BLaER1 (cell line): ENCODE measurements around the gene FNDC11.

Experiments
- H3K27ac ChIP-seq: shearing (Covaris generic); formaldehyde crosslinking; 2 replicates; pipeline ENCODE4 v1.8.1; 2022
- H3K27me3 ChIP-seq: shearing (Covaris generic); formaldehyde crosslinking; 2 replicates; pipeline ENCODE4 v1.8.1; 2022
- H3K36me3 ChIP-seq: shearing (Covaris generic); formaldehyde crosslinking; 2 replicates; pipeline ENCODE4 v1.8.1; 2022
- H3K4me1 ChIP-seq: shearing (Covaris generic); formaldehyde crosslinking; 2 replicates; pipeline ENCODE4 v1.8.1; 2022
- H3K4me2 ChIP-seq: shearing (Covaris generic); formaldehyde crosslinking; 2 replicates; pipeline ENCODE4 v1.8.1; 2022
- H3K4me3 ChIP-seq: shearing (Covaris generic); formaldehyde crosslinking; 2 replicates; pipeline ENCODE4 v1.8.1; 2022
- H3K9ac ChIP-seq: shearing (Covaris generic); formaldehyde crosslinking; 2 replicates; pipeline ENCODE4 v1.8.1; 2022
- H3K9me3 ChIP-seq: shearing (Covaris generic); formaldehyde crosslinking; 2 replicates; pipeline ENCODE4 v1.8.1; 2022
- H4K20me1 ChIP-seq: shearing (Covaris generic); formaldehyde crosslinking; 2 replicates; pipeline ENCODE4 v1.8.1; 2022
- Cebpa-rat ChIP-seq: shearing (Covaris generic); IDR thresholded peaks from 2 replicates; pipeline ENCODE4 v1.8.1; 2022

The FNDC11 gene

DNA sequence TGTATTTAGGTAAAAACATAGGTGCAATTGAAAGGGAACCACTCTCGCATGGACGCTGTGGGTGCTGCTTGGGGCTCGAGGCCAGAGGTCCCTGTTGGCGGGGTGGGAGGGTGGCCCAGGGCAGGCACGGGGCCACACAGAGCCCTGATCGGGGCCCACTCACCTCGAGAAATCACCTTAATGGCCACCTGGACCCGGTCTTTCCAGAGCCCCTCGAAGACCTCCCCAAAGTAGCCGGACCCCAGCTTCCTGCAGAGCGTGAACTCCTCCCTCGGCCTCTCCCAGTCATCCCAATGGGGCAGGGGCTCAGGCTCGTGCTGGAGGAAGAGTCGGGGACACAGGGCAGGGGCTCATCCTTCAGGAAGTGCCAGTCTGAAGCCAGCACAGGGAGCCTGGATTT lies 20.6 kb upstream of the FNDC11 start:
- Histone ChIP-seq H3K9ac (no peak overlapping the region), H3K27ac (no peak overlapping the region), H3K36me3 (no peaks in the 10 kb centered on the region), H3K4me1 (peaks cover 71% of the 10 kb centered on the region), H3K4me3 (no peak overlapping the region), H3K9me3 (no peaks in the 10 kb centered on the region), H3K4me2 (peak overlapping the region; percentile 77), H4K20me1 (no peaks in the 10 kb centered on the region), H3K27me3 (peaks cover 17% of the 10 kb centered on the region; the same call in 1 of the 2 replicates)
- TF ChIP-seq Cebpa-rat = no peak

- Histone ChIP-seq H3K36me3 (no peaks in the 10 kb centered on the region), H3K4me1 (peaks cover 76% of the 10 kb centered on the region), H3K27me3 (peaks cover 19% of the 10 kb centered on the region; the same call in 1 of the 2 replicates), H3K9me3 (no peaks in the 10 kb centered on the region), H3K4me2 (peak overlapping the region; percentile 77), H3K27ac (no peak overlapping the region), H3K4me3 (no peak overlapping the region), H4K20me1 (no peaks in the 10 kb centered on the region; the same call in 1 of the 2 replicates), H3K9ac (no peak overlapping the region)
- no peak for TF ChIP-seq Cebpa-rat
Observed at GRCh38 chr20:63533871-63534393, 20.0 kb upstream of the FNDC11 start.

GRCh38 chr20:63534427-63534830 lies 19.5 kb upstream of the FNDC11 start:
- H3K4me3 ChIP-seq = no peak overlapping the region
- no peak overlapping the region for H3K9ac ChIP-seq
- peak overlapping the region; percentile 77 for H3K4me2 ChIP-seq
- H3K36me3 ChIP-seq = no peaks in the 10 kb centered on the region
- H3K9me3 ChIP-seq = no peaks in the 10 kb centered on the region
- no peaks in the 10 kb centered on the region; the same call in 1 of the 2 replicates for H4K20me1 ChIP-seq
- peaks cover 24% of the 10 kb centered on the region; the same call in 1 of the 2 replicates for H3K27me3 ChIP-seq
- no peak for TF ChIP-seq Cebpa-rat
- H3K27ac ChIP-seq = no peak overlapping the region
- peaks cover 81% of the 10 kb centered on the region for H3K4me1 ChIP-seq

- no peaks in the 10 kb centered on the region for H3K9me3 ChIP-seq
- no peak overlapping the region for H3K9ac ChIP-seq
- no peak overlapping the region for H3K4me3 ChIP-seq
- H3K4me1 ChIP-seq = peaks cover 87% of the 10 kb centered on the region
- no peaks in the 10 kb centered on the region; the same call in 1 of the 2 replicates for H4K20me1 ChIP-seq
- peak overlapping the region; percentile 77 for H3K4me2 ChIP-seq
- H3K27ac ChIP-seq = no peak overlapping the region
- no peak for TF ChIP-seq Cebpa-rat
- H3K36me3 ChIP-seq = no peaks in the 10 kb centered on the region
- peaks cover 24% of the 10 kb centered on the region; the same call in 1 of the 2 replicates for H3K27me3 ChIP-seq
Observed at GRCh38 chr20:63534831-63535651, 18.9 kb upstream of the FNDC11 start.

- Histone ChIP-seq H3K9ac (peak overlapping the region; percentile 35; the same call in 1 of the 2 replicates), H3K9me3 (no peaks in the 10 kb centered on the region), H4K20me1 (no peaks in the 10 kb centered on the region; the same call in 1 of the 2 replicates), H3K4me2 (peak overlapping the region; percentile 94), H3K4me1 (peaks cover 89% of the 10 kb centered on the region), H3K4me3 (peak overlapping the region; percentile 60; the same call in 1 of the 2 replicates), H3K36me3 (no peaks in the 10 kb centered on the region), H3K27ac (peak overlapping the region; percentile 74; the same call in 1 of the 2 replicates), H3K27me3 (peaks cover 28% of the 10 kb centered on the region; the same call in 1 of the 2 replicates)
- TF ChIP-seq Cebpa-rat = no peak
Observed at GRCh38 chr20:63536241-63536977, 17.6 kb upstream of the FNDC11 start.

DNA sequence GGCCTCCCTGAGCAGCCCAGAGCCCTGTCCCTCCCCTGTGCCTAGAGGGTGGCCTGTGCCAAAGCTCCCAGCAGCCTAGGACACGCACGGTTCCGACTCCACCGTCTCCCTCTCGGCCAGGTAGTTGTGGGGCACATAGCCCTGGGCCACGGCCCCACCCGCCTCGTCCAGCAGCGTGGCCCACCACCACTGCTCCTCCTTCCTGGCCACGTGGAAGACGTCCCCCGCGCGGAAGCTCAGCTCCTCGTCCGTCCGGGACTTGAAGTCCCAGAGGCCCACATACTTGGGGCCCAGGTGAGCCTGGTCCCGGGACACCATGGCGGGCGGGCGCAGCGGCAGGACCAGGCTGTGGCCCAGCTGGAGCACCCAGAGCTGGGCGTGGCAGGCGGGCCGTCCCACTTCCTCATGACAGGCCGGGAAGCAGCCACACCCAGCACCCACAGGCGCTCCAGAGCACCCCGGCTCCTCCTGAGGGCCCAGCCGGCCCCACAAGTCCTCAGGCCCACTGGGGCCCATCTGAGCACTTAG lies 16.9 kb upstream of the FNDC11 start, which contains the start of gene PTK6:
Gene PTK6, minus strand, starts transcription at position 380 of the 528 bp plus-strand sequence. Its CDS starts 62 bp downstream, at position 318.
- no peaks in the 10 kb centered on the region for H3K9me3 ChIP-seq
- peak within 1 kb of the TSS; percentile 35; the same call in 1 of the 2 replicates for H3K9ac ChIP-seq
- no peak for TF ChIP-seq Cebpa-rat
- peak within 1 kb of the TSS; percentile 74 for H3K27ac ChIP-seq
- peak within 1 kb of the TSS; percentile 94 for H3K4me2 ChIP-seq
- H4K20me1 ChIP-seq = no peaks in the 10 kb centered on the region; the same call in 1 of the 2 replicates
- peaks cover 26% of the 10 kb centered on the region; the same call in 1 of the 2 replicates for H3K27me3 ChIP-seq
- H3K4me1 ChIP-seq = peaks cover 83% of the 10 kb centered on the region
- H3K4me3 ChIP-seq = peak within 1 kb of the TSS; percentile 60
- no peaks in the 10 kb centered on the region for H3K36me3 ChIP-seq

DNA sequence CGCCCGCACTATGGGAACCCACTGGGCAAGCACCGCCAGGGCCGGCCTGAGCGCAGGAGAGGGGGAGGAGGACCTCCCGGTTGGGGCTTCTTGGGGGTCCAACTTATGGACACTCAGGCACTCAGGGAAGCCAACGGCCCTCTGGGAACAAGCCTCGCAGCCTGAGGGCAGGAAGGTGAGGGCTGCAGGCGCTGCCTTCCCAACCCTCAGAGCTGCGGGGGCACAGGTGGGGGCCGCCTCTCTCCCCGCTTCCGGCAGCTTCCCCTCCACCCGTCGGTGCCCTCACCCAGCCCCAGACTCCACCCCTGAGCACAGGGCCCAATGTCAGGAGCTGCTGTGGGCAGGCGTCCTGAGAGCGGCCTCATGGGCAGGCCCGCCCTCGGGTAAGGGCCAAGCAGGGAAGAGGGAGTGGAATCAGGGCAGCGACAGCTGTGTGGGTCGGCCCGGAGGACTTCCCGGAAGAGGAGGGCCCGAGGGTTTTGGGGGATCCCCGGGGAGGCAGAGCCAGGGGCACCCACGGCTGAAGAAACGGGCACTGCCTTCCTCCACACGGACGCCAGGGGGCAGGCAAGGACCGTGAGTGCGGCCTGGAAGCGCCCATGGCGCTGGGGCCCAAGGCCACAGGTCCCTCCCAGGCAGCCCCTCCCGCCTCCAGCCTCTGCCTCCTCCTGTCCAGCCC lies 16.3 kb upstream of the FNDC11 start:
- Histone ChIP-seq H4K20me1 (peaks cover 2% of the 10 kb centered on the region; the same call in 1 of the 2 replicates), H3K36me3 (no peaks in the 10 kb centered on the region), H3K9me3 (no peaks in the 10 kb centered on the region), H3K4me2 (peak overlapping the region; percentile 94), H3K4me3 (peak overlapping the region; percentile 60), H3K4me1 (peaks cover 82% of the 10 kb centered on the region), H3K9ac (peak overlapping the region; percentile 35; the same call in 1 of the 2 replicates), H3K27me3 (peaks cover 23% of the 10 kb centered on the region; the same call in 1 of the 2 replicates), H3K27ac (peak overlapping the region; percentile 74)
- no peak for TF ChIP-seq Cebpa-rat

DNA sequence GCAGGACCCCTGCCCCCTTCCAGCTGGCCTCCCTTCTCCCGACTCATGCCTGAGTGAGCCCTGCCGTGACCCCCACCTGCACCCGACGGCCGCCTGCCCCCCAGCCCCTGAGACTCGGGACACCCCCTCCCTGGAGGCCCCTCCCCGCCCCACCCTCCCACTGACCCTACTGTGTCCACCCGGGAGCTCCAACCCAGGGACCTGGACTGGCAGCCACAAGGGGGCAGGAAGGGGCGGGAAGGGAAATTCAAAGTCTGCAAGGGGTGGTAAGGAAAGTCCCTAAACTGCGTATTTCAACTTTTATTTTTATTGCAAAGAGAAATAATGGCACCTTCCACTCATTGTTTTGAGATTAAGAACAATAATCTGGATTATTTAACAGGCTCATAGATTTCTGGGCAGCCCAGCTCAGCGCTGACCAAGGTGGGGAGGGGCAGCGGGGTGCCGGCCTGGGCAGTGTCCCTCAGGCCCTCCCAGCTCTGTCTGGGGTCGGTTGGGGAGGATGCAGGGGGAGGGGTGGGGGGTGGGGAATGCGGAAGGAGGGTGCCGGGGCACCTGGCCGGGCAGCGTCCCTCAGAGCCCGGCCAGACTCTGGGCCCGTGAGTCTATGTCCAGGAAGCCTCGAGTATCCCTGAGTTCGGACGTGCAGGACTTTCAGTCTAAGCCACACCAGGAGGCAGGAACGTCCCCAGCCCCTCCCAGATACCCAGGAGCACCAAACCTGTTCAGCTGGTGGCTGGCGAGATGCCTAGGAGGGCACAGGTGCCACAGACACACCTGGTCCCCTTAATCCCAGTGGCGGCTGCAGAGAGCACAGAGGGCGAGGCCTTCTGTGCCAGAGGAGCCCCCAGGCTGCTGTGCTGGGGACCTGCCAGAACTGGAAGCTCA lies 15.5 kb upstream of the FNDC11 start:
- H3K4me1 ChIP-seq = peaks cover 80% of the 10 kb centered on the region
- H3K9me3 ChIP-seq = no peaks in the 10 kb centered on the region
- H3K36me3 ChIP-seq = no peaks in the 10 kb centered on the region
- TF ChIP-seq Cebpa-rat = no peak
- no peak overlapping the region for H3K9ac ChIP-seq
- H3K4me2 ChIP-seq = peak overlapping the region; percentile 94
- H3K27me3 ChIP-seq = peaks cover 26% of the 10 kb centered on the region; the same call in 1 of the 2 replicates
- 0 out of 2 replicates have a peak overlapping the region, but pooled peaks have one; percentile 74 for H3K27ac ChIP-seq
- H4K20me1 ChIP-seq = peaks cover 8% of the 10 kb centered on the region; the same call in 1 of the 2 replicates
- H3K4me3 ChIP-seq = peak overlapping the region; percentile 60; the same call in 1 of the 2 replicates
